Right atrium auricular region (tissue), 2 donors: ENCODE results near the gene ITFG1. TPM values are rescaled to one million over a fixed set of nuclear protein-coding genes. Genes with fewer than 3 reads are reported as not detected.
"Not testable (repeated sequence)": the region's sequence is repeated elsewhere in the genome, so short reads cannot be mapped to it uniquely, and the experiment has no call there.

Experiments used
- DNase-seq: peaks from one replicate; pipeline ENCODE4 v3.0.0-alpha.2; 2019; ENCODE audit warnings: low spot score
- H3K27ac ChIP-seq, 2 donors: fragments of 200-600 bp; sonication (generic); 1 replicate in 1 of 2; 2 replicates in 1 of 2; pipeline ENCODE4 v1.5.1; 2016 to 2019
- H3K27me3 ChIP-seq, 2 donors: fragments of 200-600 bp; sonication (generic); one replicate each; pipeline versions ENCODE4 v1.5.1 to v1.6.0; 2017 to 2019
- H3K36me3 ChIP-seq: fragments of 200-600 bp; sonication (generic); one replicate; pipeline ENCODE4 v1.5.1; 2016
- H3K4me1 ChIP-seq, 2 donors: fragments of 200-600 bp; sonication (generic); one replicate each; pipeline versions ENCODE4 v1.5.1 to v1.6.0; 2017 to 2019
- H3K4me3 ChIP-seq, 2 donors: fragments of 200-600 bp; sonication (generic); 1 replicate in 1 of 2; 2 replicates in 1 of 2; pipeline ENCODE4 v1.5.1; 2017 to 2019; ENCODE audit warnings: mild to moderate bottlenecking in 1 of 2, moderate library complexity in 1 of 2
- H3K9me3 ChIP-seq, 2 donors: fragments of 200-600 bp; sonication (generic); one replicate each; pipeline ENCODE4 v1.5.1; 2019
- total RNA-seq, 2 donors: library from RNA; depleted of rRNA; stranded (reverse); fragments of >200 nt; gene quantifications; one replicate each; pipeline ENCODE4 v1.1.0, GENCODE V29; 2016
- TF ChIP-seq, protein P1 (sequence below), 2 donors: fragments of 200-600 bp; sonication (generic); IDR thresholded peaks; one replicate each; pipeline ENCODE4 v1.5.1; 2019; ENCODE audit warnings: antibody characterized with exemption in 2 of 2

ITFG1 gene
- total RNA-seq, 2 donors from 2014 or later: 40.3 to 79.6 TPM

DNA sequence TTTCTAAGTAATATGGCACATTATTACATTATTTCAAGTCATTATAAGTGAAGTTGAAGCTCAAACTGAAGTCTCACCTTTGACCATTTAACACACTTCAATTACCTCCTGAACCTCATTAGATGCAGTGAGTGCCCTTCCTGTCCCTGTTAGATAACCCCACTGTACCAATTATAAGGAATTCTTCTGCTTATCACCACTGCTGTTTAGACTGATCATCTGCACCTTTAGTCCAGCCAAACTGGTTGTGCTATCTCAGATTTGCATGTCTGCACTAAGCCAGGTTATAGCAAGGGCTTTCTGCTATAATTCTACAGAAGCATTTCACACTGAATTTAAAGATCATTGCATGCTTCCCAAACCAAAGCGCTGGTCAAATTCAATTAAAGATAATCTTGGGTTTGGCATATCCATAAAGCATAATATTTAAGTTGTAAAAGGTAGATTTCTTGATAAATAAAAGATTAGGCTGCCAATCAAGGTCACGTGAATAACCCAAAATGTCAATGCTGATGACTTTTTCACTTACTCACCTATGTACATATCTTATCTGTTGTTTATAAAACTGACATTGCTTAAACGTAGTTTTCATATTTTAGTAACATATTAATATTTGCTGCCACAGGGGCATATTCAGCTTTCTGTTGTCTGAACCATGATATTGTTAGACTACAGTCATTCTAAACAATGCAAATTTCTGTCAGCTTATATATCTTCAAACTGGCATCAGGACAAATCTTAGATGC is 11.9 kb downstream of the ITFG1 start:
- TF ChIP-seq, protein P1, sequence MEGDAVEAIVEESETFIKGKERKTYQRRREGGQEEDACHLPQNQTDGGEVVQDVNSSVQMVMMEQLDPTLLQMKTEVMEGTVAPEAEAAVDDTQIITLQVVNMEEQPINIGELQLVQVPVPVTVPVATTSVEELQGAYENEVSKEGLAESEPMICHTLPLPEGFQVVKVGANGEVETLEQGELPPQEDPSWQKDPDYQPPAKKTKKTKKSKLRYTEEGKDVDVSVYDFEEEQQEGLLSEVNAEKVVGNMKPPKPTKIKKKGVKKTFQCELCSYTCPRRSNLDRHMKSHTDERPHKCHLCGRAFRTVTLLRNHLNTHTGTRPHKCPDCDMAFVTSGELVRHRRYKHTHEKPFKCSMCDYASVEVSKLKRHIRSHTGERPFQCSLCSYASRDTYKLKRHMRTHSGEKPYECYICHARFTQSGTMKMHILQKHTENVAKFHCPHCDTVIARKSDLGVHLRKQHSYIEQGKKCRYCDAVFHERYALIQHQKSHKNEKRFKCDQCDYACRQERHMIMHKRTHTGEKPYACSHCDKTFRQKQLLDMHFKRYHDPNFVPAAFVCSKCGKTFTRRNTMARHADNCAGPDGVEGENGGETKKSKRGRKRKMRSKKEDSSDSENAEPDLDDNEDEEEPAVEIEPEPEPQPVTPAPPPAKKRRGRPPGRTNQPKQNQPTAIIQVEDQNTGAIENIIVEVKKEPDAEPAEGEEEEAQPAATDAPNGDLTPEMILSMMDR (IDR thresholded peaks at IDR 0.05): no peak
- Histone ChIP-seq H3K4me3 (no peak overlapping the region), H3K9me3 (no peaks in the 10 kb centered on the region), H3K27me3 (no peaks in the 10 kb centered on the region), H3K36me3 (peaks cover 19% of the 10 kb centered on the region), H3K4me1 (peaks cover 0 to 4% of the 10 kb centered on the region in 2 donors), H3K27ac (no peak overlapping the region)
- DNase-seq: no peak

- DNase-seq: no peak
These were observed 14.4 kb downstream of the ITFG1 start for GRCh38 chr16:47446431-47446830.

GRCh38 chr16:47442884-47443283 is 18.0 kb downstream of the ITFG1 start:
- H3K27me3 ChIP-seq, H3K4me3 ChIP-seq, H3K36me3 ChIP-seq, DNase-seq, H3K4me1 ChIP-seq, H3K27ac ChIP-seq, H3K9me3 ChIP-seq: not testable (repeated sequence)

More at GRCh38 chr16:47446431-47446830, 14.4 kb downstream of the ITFG1 start:
- Histone ChIP-seq H3K36me3 (peaks cover 10% of the 10 kb centered on the region), H3K4me1 (peaks cover 0 to 4% of the 10 kb centered on the region in 2 donors), H3K4me3 (no peak overlapping the region), H3K9me3 (no peaks in the 10 kb centered on the region), H3K27ac (no peak overlapping the region), H3K27me3 (no peaks in the 10 kb centered on the region)
- TF ChIP-seq, protein P1 (IDR thresholded peaks at IDR 0.05): no peak

DNA sequence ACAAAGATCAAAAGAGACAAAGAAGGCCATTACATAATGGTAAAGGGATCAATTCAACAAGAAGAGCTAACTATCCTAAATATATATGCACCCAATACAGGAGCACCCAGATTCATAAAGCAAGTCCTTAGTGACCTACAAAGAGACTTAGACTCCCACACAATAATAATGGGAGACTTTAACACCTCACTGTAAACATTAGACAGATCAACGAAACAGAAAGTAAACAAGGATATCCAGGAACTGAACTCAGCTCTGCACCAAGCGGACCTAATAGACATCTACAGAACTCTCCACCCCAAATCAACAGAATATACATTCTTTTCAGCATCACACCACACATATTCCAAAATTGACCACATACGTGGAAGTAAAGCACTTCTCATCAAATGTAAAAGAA is 20.8 kb downstream of the ITFG1 start:
- H3K27ac ChIP-seq, DNase-seq, H3K27me3 ChIP-seq, H3K4me3 ChIP-seq, H3K4me1 ChIP-seq, H3K9me3 ChIP-seq, H3K36me3 ChIP-seq: not testable (repeated sequence)

GRCh38 chr16:47434274-47434673 is 26.6 kb downstream of the ITFG1 start:
- DNase-seq, H3K4me1 ChIP-seq, H3K4me3 ChIP-seq: not testable (repeated sequence)

DNA sequence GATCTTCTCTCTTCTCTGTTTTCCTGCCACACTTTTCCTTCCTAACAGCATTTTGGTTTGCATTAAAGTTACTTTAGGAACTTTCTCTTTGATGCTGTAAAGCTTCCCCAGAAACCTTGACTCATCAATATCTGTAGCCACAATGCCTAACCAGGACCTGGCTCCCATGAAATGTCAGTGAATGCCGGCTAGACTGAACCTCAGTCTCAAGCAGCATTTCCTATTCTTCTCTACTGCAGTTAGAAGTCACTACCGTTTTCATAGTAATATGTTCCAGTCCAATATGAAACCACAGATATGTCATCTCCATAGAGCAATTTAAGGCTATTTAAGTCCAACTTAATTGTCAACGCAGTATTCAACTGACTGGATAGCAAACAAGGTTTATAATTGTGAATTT is 28.9 kb downstream of the ITFG1 start:
- TF ChIP-seq, protein P1 (IDR thresholded peaks at IDR 0.05): no peak
- no peaks in the 10 kb centered on the region for H3K4me1 ChIP-seq
- no peak overlapping the region for H3K27ac ChIP-seq
- H3K36me3 ChIP-seq: peaks cover 7% of the 10 kb centered on the region
- H3K27me3 ChIP-seq: no peaks in the 10 kb centered on the region
- no peaks in the 10 kb centered on the region for H3K9me3 ChIP-seq
- no peak for DNase-seq
- no peak overlapping the region for H3K4me3 ChIP-seq

More at GRCh38 chr16:47434274-47434673, 26.6 kb downstream of the ITFG1 start:
- not testable (repeated sequence) for H3K27ac ChIP-seq, H3K36me3 ChIP-seq, H3K27me3 ChIP-seq, H3K9me3 ChIP-seq

- no peak overlapping the region for H3K4me3 ChIP-seq
- peaks cover 24% of the 10 kb centered on the region for H3K36me3 ChIP-seq
- H3K4me1 ChIP-seq: no peaks in the 10 kb centered on the region
- H3K9me3 ChIP-seq: no peaks in the 10 kb centered on the region
- no peaks in the 10 kb centered on the region for H3K27me3 ChIP-seq
- H3K27ac ChIP-seq: no peak overlapping the region
- DNase-seq: no peak
- TF ChIP-seq, protein P1 (IDR thresholded peaks at IDR 0.05): no peak
These were observed 34.1 kb downstream of the ITFG1 start for GRCh38 chr16:47426806-47427205.
